HEK293T (cell line): ENCODE results near the gene PLSCR3.

Experiments
- CTCF ChIA-PET: fragments of 350-600 bp; formaldehyde crosslinking; extraction: SDS; loops from one replicate; lab custom pipeline; 2021; ENCODE audit warnings: antibody characterized with exemption, inconsistent platforms; lab: Yijun Ruan, JAX
- POLR2A ChIA-PET: fragments of 350-600 bp; formaldehyde crosslinking; extraction: SDS; loops from one replicate; lab custom pipeline; 2020; ENCODE audit warnings: antibody characterized with exemption, inconsistent platforms; lab: Yijun Ruan, JAX
- DNase-seq: peaks from one replicate; pipeline ENCODE4 v3.0.0; 2012; ENCODE audit warnings: mixed read lengths; ENCODE audit errors: extremely low spot score
- ARNT ChIP-seq: fragments of 450-650 bp; IDR thresholded peaks from 2 replicates; pipeline ENCODE4 v1.6.1; 2017; ENCODE audit warnings: mild to moderate bottlenecking
- BHLHE40 ChIP-seq: fragments of 450-650 bp; IDR thresholded peaks from 2 replicates; pipeline ENCODE4 v1.6.1; 2016; ENCODE audit warnings: mild to moderate bottlenecking, moderate library complexity, borderline replicate concordance
- CTBP1 ChIP-seq: fragments of 450-650 bp; IDR thresholded peaks from 2 replicates; pipeline ENCODE4 v1.6.1; 2016; ENCODE audit warnings: borderline replicate concordance
- ELF4 ChIP-seq: fragments of 450-650 bp; IDR thresholded peaks from 2 replicates; pipeline ENCODE4 v1.6.1; 2017; ENCODE audit warnings: antibody characterized with exemption
- FOXA1 ChIP-seq: fragments of 450-650 bp; IDR thresholded peaks from 2 replicates; pipeline ENCODE4 v1.6.1; 2016; ENCODE audit warnings: mild to moderate bottlenecking
- FOXK2 ChIP-seq: fragments of 450-650 bp; IDR thresholded peaks from 2 replicates; pipeline ENCODE4 v1.6.1; 2016; ENCODE audit warnings: mild to moderate bottlenecking
- FOXM1 ChIP-seq: fragments of 450-650 bp; IDR thresholded peaks from 2 replicates; pipeline ENCODE4 v1.6.1; 2017; ENCODE audit warnings: mild to moderate bottlenecking, borderline replicate concordance
- HDGF ChIP-seq: fragments of 450-650 bp; IDR thresholded peaks from 2 replicates; pipeline ENCODE4 v1.6.1; 2017; ENCODE audit warnings: antibody characterized with exemption, borderline replicate concordance
- L3MBTL2 ChIP-seq: fragments of 450-650 bp; conservative IDR thresholded peaks from 2 replicates; pipeline ENCODE4 v1.6.1; 2016; ENCODE audit warnings: mild to moderate bottlenecking
- LEF1 ChIP-seq: fragments of 450-650 bp; IDR thresholded peaks from 2 replicates; pipeline ENCODE4 v1.6.1; 2017; ENCODE audit warnings: mild to moderate bottlenecking, borderline replicate concordance
- NFRKB ChIP-seq: fragments of 450-650 bp; IDR thresholded peaks from 2 replicates; pipeline ENCODE4 v1.6.1; 2016; ENCODE audit warnings: mild to moderate bottlenecking, moderate library complexity
- PKNOX1 ChIP-seq: fragments of 450-650 bp; IDR thresholded peaks from 2 replicates; pipeline ENCODE4 v1.6.1; 2016
- SP1 ChIP-seq: fragments of 450-650 bp; IDR thresholded peaks from 2 replicates; pipeline ENCODE4 v1.6.1; 2017
- SUZ12 ChIP-seq: fragments of 450-650 bp; IDR thresholded peaks from 2 replicates; pipeline ENCODE4 v1.6.1; 2016; ENCODE audit warnings: mild to moderate bottlenecking
- TARDBP ChIP-seq: fragments of 450-650 bp; IDR thresholded peaks from 2 replicates; pipeline ENCODE4 v1.6.1; 2016
- ZNF384 ChIP-seq: fragments of 450-650 bp; IDR thresholded peaks from 2 replicates; pipeline ENCODE4 v1.6.1; 2016

Gene PLSCR3

GRCh38 chr17:7413346-7413985 is 19.1 kb upstream of the PLSCR3 start:
- CTCF ChIA-PET = interaction anchor here (0.6 kb wide), 1 partner anchor 149 kb away, joined by 3 read pairs; no protein-coding TSS in a partner anchor
- TF ChIP-seq L3MBTL2 = no peak
- TF ChIP-seq SP1 = no peak
- TF ChIP-seq SUZ12 = no peak
- TF ChIP-seq ELF4 = no peak
- no peak for TF ChIP-seq FOXA1
- no peak for TF ChIP-seq ARNT
- TF ChIP-seq LEF1 = no peak
- no peak for TF ChIP-seq BHLHE40
- no peak for TF ChIP-seq FOXM1
- TF ChIP-seq HDGF = no peak
- no peak for TF ChIP-seq ZNF384
- no peak for TF ChIP-seq TARDBP
- TF ChIP-seq NFRKB = no peak
- no peak for TF ChIP-seq FOXK2
- TF ChIP-seq CTBP1 = no peak
- TF ChIP-seq PKNOX1 = no peak
- no peak for DNase-seq
- POLR2A ChIA-PET = interaction anchor here (1.0 kb wide), 1 partner anchor 9 kb away, joined by 5 read pairs; the partner anchor contains the start of gene TMEM256

- no peak for DNase-seq
- ChIA-PET CTCF (no interaction called here), POLR2A (interaction anchor here (1.0 kb wide), 1 partner anchor 74 kb away, joined by 3 read pairs; no protein-coding TSS in a partner anchor)
- TF ChIP-seq PKNOX1 (no peak), SP1 (no peak), HDGF (no peak), L3MBTL2 (no peak), FOXA1 (no peak), SUZ12 (no peak), LEF1 (no peak), CTBP1 (no peak), TARDBP (no peak), FOXM1 (no peak), ARNT (no peak), NFRKB (no peak), FOXK2 (no peak), ELF4 (no peak), BHLHE40 (no peak)
These were observed 17.1 kb upstream of the PLSCR3 start for GRCh38 chr17:7411427-7411750.

GRCh38 chr17:7410634-7411426 is 16.5 kb upstream of the PLSCR3 start:
- CTCF ChIA-PET = no interaction called here

GRCh38 chr17:7409716-7410115 is 15.4 kb upstream of the PLSCR3 start:
- ChIA-PET CTCF (no interaction called here), POLR2A (interaction anchor here (1.3 to 1.4 kb wide), 2 partner anchors 26 to 31 kb away, joined by 3 to 4 read pairs; partner anchors contain the start of gene TMEM102)
- TF ChIP-seq ZNF384 (no peak), ARNT (no peak), PKNOX1 (no peak), SUZ12 (no peak), TARDBP (no peak), HDGF (no peak), LEF1 (no peak), FOXK2 (no peak), ELF4 (no peak), FOXA1 (no peak), NFRKB (no peak), L3MBTL2 (no peak), FOXM1 (no peak), SP1 (no peak), BHLHE40 (no peak)
- DNase-seq = no peak

More at GRCh38 chr17:7410634-7411426, 16.5 kb upstream of the PLSCR3 start:
- POLR2A ChIA-PET = interaction anchor here (1.4 kb wide), 1 partner anchor 30 kb away, joined by 3 read pairs; no protein-coding TSS in a partner anchor
- no peak for TF ChIP-seq CTBP1
- no peak for TF ChIP-seq ELF4
- no peak for TF ChIP-seq NFRKB
- no peak for TF ChIP-seq L3MBTL2
- TF ChIP-seq BHLHE40 = no peak
- TF ChIP-seq LEF1 = no peak
- TF ChIP-seq TARDBP = no peak
- TF ChIP-seq SUZ12 = no peak
- no peak for DNase-seq

- no peak for TF ChIP-seq ARNT
- no peak for TF ChIP-seq PKNOX1
- TF ChIP-seq CTBP1 = no peak
- no peak for TF ChIP-seq ELF4
- no peak for TF ChIP-seq ZNF384
- no peak for TF ChIP-seq SP1
- TF ChIP-seq FOXM1 = no peak
- TF ChIP-seq SUZ12 = no peak
- TF ChIP-seq LEF1 = no peak
- no peak for TF ChIP-seq FOXK2
- TF ChIP-seq FOXA1 = no peak
- TF ChIP-seq HDGF = no peak
- TF ChIP-seq L3MBTL2 = no peak
- TF ChIP-seq TARDBP = no peak
- TF ChIP-seq NFRKB = no peak
- ChIA-PET CTCF (no interaction called here), POLR2A (interaction anchor here (0.9 to 1.3 kb wide), 3 partner anchors 10 to 55 kb away, joined by 3 to 4 read pairs (median 3); partner anchors contain the start of gene TMEM102)
- no peak for DNase-seq
These were observed 14.5 kb upstream of the PLSCR3 start for GRCh38 chr17:7408863-7409262.
